Endothelial cell of umbilical vein (primary cell): ENCODE measurements around the gene SCML2. TPM values are rescaled to one million over a fixed set of nuclear protein-coding genes. Genes with fewer than 3 reads are reported as not detected.

Experiments used
- BruUV-seq: library from RNA; stranded (reverse); fragments of 400-500 nt; replicated peaks from 2 replicates; lab custom pipeline; 2021; lab: Mats Ljungman, UMichigan
- CTCF ChIA-PET: fragments of 300-600, 350-600 bp; sonication (Branson Sonifier 250); formaldehyde crosslinking; loops from one replicate; lab custom pipeline; 2021; ENCODE audit warnings: antibody characterized with exemption, inconsistent platforms; lab: Charles Lee
- POLR2A ChIA-PET: fragments of 300-600, 350-600 bp; sonication (Branson Sonifier 250); formaldehyde crosslinking; loops from one replicate; lab custom pipeline; 2021; ENCODE audit warnings: antibody characterized with exemption, inconsistent platforms; lab: Charles Lee
- DNase-seq: peaks from one replicate; pipeline ENCODE4 v3.0.0-alpha.2; 2011; ENCODE audit warnings: low read depth, low spot score
- FAIRE-seq: peaks from 2 replicates; lab custom pipeline; 2011; peaks lifted over from hg19 to GRCh38; lab: Jason Lieb, UNC
- H2AFZ ChIP-seq: 2 replicates; pipeline ENCODE4 v1.6.0; 2012; ENCODE audit warnings: low read depth, low read length, control low read depth, inconsistent platforms
- H3K27ac ChIP-seq: 2 replicates; pipeline ENCODE4 v1.5.1; 2011; ENCODE audit warnings: low read depth, mild to moderate bottlenecking, control low read depth, low read length, moderate library complexity; ENCODE audit not compliant: insufficient read depth
- H3K27me3 ChIP-seq, 2 experiments: 2 replicates each; pipeline versions ENCODE4 v1.6.0 to v1.6.1; 2011; ENCODE audit warnings: low read length in 2 of 2, mixed read lengths in 1 of 2; ENCODE audit not compliant: control insufficient read depth in 2 of 2, insufficient read depth in 2 of 2
- H3K36me3 ChIP-seq, 2 experiments: 2 replicates in 1 of 2; 3 replicates in 1 of 2; pipeline ENCODE4 v1.5.1; 2011; ENCODE audit warnings: low read length in 2 of 2, mild to moderate bottlenecking in 1 of 2, moderate library complexity in 1 of 2; ENCODE audit not compliant: control insufficient read depth in 2 of 2, insufficient read depth in 2 of 2; ENCODE audit errors: extremely low read depth in 1 of 2
- H3K4me1 ChIP-seq: 3 replicates; pipeline ENCODE4 v1.5.1; 2011; ENCODE audit warnings: mild to moderate bottlenecking, low read length; ENCODE audit not compliant: control insufficient read depth, insufficient read depth; ENCODE audit errors: extremely low read depth
- H3K4me2 ChIP-seq: 2 replicates; pipeline ENCODE4 v1.6.1; 2011; ENCODE audit warnings: low read length, control low read depth, mixed read lengths; ENCODE audit not compliant: insufficient read depth
- H3K4me3 ChIP-seq, 3 experiments: fragments of 200-600 bp in 1 of 3; sonication (generic), shearing (Covaris generic) in 1 of 3; replicated peaks in 1 of 3; 2 replicates each; pipeline ENCODE4 v1.5.1; 2011 to 2016; ENCODE audit warnings: control low read depth in 3 of 3, low read length in 3 of 3, mild to moderate bottlenecking in 2 of 3, inconsistent platforms in 1 of 3, low read depth in 1 of 3, moderate library complexity in 1 of 3; ENCODE audit not compliant: insufficient read depth in 1 of 3
- H3K79me2 ChIP-seq: 2 replicates; pipeline ENCODE4 v1.6.0; 2012; ENCODE audit warnings: low read length, inconsistent platforms; ENCODE audit not compliant: control insufficient read depth, insufficient read depth
- H3K9ac ChIP-seq: replicated peaks from 2 replicates; pipeline ENCODE3; 2011; ENCODE audit warnings: low read length, control low read depth; ENCODE audit not compliant: insufficient read depth; ENCODE audit errors: extremely low read depth
- H3K9me1 ChIP-seq: replicated peaks from 3 replicates; pipeline ENCODE4 v1.6.0; 2011; ENCODE audit warnings: mild to moderate bottlenecking, low read length; ENCODE audit not compliant: control insufficient read depth, insufficient read depth; ENCODE audit errors: extremely low read depth
- H3K9me3 ChIP-seq: replicated peaks from 2 replicates; pipeline ENCODE4 v1.5.1; 2012; ENCODE audit warnings: low read length, inconsistent platforms; ENCODE audit not compliant: control insufficient read depth, insufficient read depth
- H4K20me1 ChIP-seq: replicated peaks from 2 replicates; pipeline ENCODE3; 2011; ENCODE audit warnings: mild to moderate bottlenecking, low read length; ENCODE audit not compliant: control insufficient read depth, insufficient read depth; ENCODE audit errors: extremely low read depth
- CTCF ChIP-seq, 2 donors: IDR thresholded peaks; 1 replicate in 1 of 2; 2 replicates in 1 of 2; pipeline ENCODE4 v1.5.1; 2011; ENCODE audit warnings: low read length in 2 of 2, mild to moderate bottlenecking in 2 of 2, moderate library complexity in 2 of 2, control low read depth in 1 of 2, inconsistent platforms in 1 of 2, low read depth in 1 of 2; ENCODE audit not compliant: insufficient read depth in 1 of 2; ENCODE audit errors: extremely low read depth in 1 of 2
- EZH2 ChIP-seq: IDR thresholded peaks from 2 replicates; pipeline ENCODE4 v1.6.1; 2012; ENCODE audit warnings: borderline replicate concordance, low read depth, mild to moderate bottlenecking, moderate library complexity, low read length, inconsistent platforms; ENCODE audit not compliant: severe bottlenecking
- FOS ChIP-seq: IDR thresholded peaks from 2 replicates; pipeline ENCODE4 v1.6.1; 2011; ENCODE audit warnings: mild to moderate bottlenecking, low read length, moderate library complexity, borderline replicate concordance; ENCODE audit not compliant: insufficient read depth
- GATA2 ChIP-seq: IDR thresholded peaks from 2 replicates; pipeline ENCODE4 v1.7.0; 2011; ENCODE audit warnings: low read depth, mild to moderate bottlenecking, moderate library complexity, mixed read lengths, low read length; ENCODE audit not compliant: insufficient read length, insufficient read depth
- JUN ChIP-seq: IDR thresholded peaks from 2 replicates; pipeline ENCODE4 v1.6.1; 2011; ENCODE audit warnings: borderline replicate concordance, low read depth; ENCODE audit not compliant: insufficient read length, insufficient read depth
- MAX ChIP-seq: IDR thresholded peaks from 2 replicates; pipeline ENCODE4 v1.6.1; 2011; ENCODE audit not compliant: insufficient read depth, insufficient read length
- MYC ChIP-seq: IDR thresholded peaks from one replicate; pipeline ENCODE4 v1.6.1; 2011; ENCODE audit warnings: mild to moderate bottlenecking, low read depth, low read length
- POLR2A ChIP-seq: IDR thresholded peaks from 2 replicates; pipeline ENCODE4 v1.6.1; 2012; ENCODE audit warnings: low read depth, mild to moderate bottlenecking, control low read depth, low read length
- POLR2AphosphoS5 ChIP-seq: IDR thresholded peaks from 2 replicates; pipeline ENCODE4 v1.6.1; 2012; ENCODE audit warnings: low read depth, mild to moderate bottlenecking, control low read depth, low read length, moderate library complexity; ENCODE audit not compliant: insufficient read depth
- dilution Hi-C: fragments of 300-500 bp; cut with MboI; formaldehyde crosslinking; loops from one replicate; pipeline ENCODE4 v1.15.0; 2019; ENCODE audit warnings: low sequenced_read_pairs; ENCODE audit not compliant: extremely low pct_ligation_motif_present
- intact Hi-C: fragments of 100-400 bp; cut with micrococcal nuclease; formaldehyde crosslinking; loops from one replicate; pipeline ENCODE4 v1.10.0; 2022
- polyA plus RNA-seq, 4 experiments: library from polyadenylated mRNA; depleted of rRNA in 3 of 4; stranded (reverse) in 3 of 4; unstranded in 1 of 4; fragments of >200 nt; gene quantifications; 2 replicates each; pipeline versions ENCODE4 v1.2.1 to v1.2.3, GENCODE V29; 2011 to 2012; ENCODE audit warnings: missing spikeins in 1 of 4
- total RNA-seq: library from RNA; stranded (reverse); gene quantifications from 2 replicates; pipeline ENCODE4 v1.2.3, GENCODE V29; 2021

SCML2 gene
- total and polyA plus RNA-seq, 2 donors (not counting 3 experiments of a cell fraction or from before 2014, with no cell fraction given) = 1.4 to 2.7 TPM

GRCh38 chrX:18227458-18227857 lies 127.0 kb downstream of the SCML2 start:
- POLR2A ChIA-PET = no interaction called here

More at GRCh38 chrX:18227458-18227857, 127.0 kb downstream of the SCML2 start:
- no peaks in the 10 kb centered on the region for H3K27me3 ChIP-seq
- H3K27ac ChIP-seq = no peak overlapping the region
- dilution Hi-C loops (no loop called here), intact Hi-C loops (no loop called here)
- no peak overlapping the region for H3K4me3 ChIP-seq
- H4K20me1 ChIP-seq = no peaks in the 10 kb centered on the region
- no peaks in the 10 kb centered on the region for H3K36me3 ChIP-seq
- no peaks in the 10 kb centered on the region for H3K4me1 ChIP-seq
- H3K9me1 ChIP-seq = no peaks in the 10 kb centered on the region
- FAIRE-seq (no peak), DNase-seq (no peak)
- H3K4me2 ChIP-seq = no peak overlapping the region
- CTCF ChIA-PET = no interaction called here
- H3K9ac ChIP-seq = no peak overlapping the region
- H3K9me3 ChIP-seq = no peaks in the 10 kb centered on the region
- TF ChIP-seq FOS (no peak), POLR2A (no peak), EZH2 (no peak), MYC (no peak), CTCF (IDR thresholded peaks at IDR 0.05; ENCODE audit: extremely low read depth in 1 of 2, insufficient read depth in 1 of 2, low read depth in 1 of 2, low read length in 2 of 2) (no peak), MAX (no peak), GATA2 (no peak), POLR2AphosphoS5 (no peak), JUN (no peak)
- no peak overlapping the region for H2AFZ ChIP-seq
- no peaks in the 10 kb centered on the region for H3K79me2 ChIP-seq
- no TSS peak for BruUV-seq
